PFSK-1 (cell line): ENCODE measurements around the gene KRT33A.

ENCODE experiments used
- POLR2AphosphoS5 ChIP-seq: IDR thresholded peaks from 2 replicates; pipeline ENCODE4 v1.6.1; 2012; ENCODE audit warnings: low read depth, mild to moderate bottlenecking, control low read depth, low read length, moderate library complexity
- SIN3A ChIP-seq: IDR thresholded peaks from 2 replicates; pipeline ENCODE4 v1.6.1; 2012; ENCODE audit warnings: mild to moderate bottlenecking, low read length, moderate library complexity, borderline replicate concordance; ENCODE audit not compliant: insufficient read depth

- TF ChIP-seq SIN3A (no peak), POLR2AphosphoS5 (no peak)
Measured at GRCh38 chr17:41393826-41394225, 43.2 kb upstream of the KRT33A start.
